ENCODE results near the gene ADAP1.

DNA sequence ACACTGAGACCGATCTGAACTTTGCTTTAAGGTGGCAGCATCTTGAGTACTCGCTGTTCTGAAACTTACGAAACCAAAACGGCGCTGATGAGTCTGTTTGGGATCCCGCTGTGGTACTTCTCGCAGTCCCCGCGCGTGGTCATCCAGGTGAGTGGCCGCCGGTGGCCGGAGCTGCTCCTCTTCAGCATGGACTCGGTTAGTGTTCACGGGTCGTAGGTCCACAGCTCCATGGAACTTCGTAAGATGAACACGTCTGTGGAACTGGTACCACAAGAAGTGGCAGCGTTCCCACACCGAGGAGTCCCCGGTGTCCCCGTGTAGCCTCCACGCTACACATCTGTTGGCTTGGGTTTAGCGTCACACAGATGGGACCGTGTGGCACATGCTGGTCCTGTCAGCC is 88.6 kb downstream of the ADAP1 start:
- no peak for TF ChIP-seq POLR2A (IDR thresholded peaks at IDR 0.05)
- TF ChIP-seq, protein P1, sequence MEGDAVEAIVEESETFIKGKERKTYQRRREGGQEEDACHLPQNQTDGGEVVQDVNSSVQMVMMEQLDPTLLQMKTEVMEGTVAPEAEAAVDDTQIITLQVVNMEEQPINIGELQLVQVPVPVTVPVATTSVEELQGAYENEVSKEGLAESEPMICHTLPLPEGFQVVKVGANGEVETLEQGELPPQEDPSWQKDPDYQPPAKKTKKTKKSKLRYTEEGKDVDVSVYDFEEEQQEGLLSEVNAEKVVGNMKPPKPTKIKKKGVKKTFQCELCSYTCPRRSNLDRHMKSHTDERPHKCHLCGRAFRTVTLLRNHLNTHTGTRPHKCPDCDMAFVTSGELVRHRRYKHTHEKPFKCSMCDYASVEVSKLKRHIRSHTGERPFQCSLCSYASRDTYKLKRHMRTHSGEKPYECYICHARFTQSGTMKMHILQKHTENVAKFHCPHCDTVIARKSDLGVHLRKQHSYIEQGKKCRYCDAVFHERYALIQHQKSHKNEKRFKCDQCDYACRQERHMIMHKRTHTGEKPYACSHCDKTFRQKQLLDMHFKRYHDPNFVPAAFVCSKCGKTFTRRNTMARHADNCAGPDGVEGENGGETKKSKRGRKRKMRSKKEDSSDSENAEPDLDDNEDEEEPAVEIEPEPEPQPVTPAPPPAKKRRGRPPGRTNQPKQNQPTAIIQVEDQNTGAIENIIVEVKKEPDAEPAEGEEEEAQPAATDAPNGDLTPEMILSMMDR (IDR thresholded peaks at IDR 0.05), result no peak

Measured in adrenal gland (tissue), 5 donors.